SK-N-SH treated with all-trans-retinoic acid at 6 μM for 48 hours (cell line): Measurements from ENCODE around the gene SLC13A5.

Experiments used
- ATAC-seq: fragments of 200-7000 bp; cut with Tn5 transposase; 3 replicates; pipeline ENCODE4 v1.9.1; 2020; ENCODE audit warnings: mild to moderate bottlenecking, moderate library complexity
- ARNTL ChIP-seq: fragments of 450-650 bp; formaldehyde crosslinking; IDR thresholded peaks from 2 replicates; pipeline ENCODE4 v1.5.0; 2020; ENCODE audit warnings: low read depth, mild to moderate bottlenecking, moderate library complexity, borderline replicate concordance
- BACH2 ChIP-seq: fragments of 250-450 bp; sonication (Bioruptor Pico); IDR thresholded peaks from 2 replicates; pipeline ENCODE4 v1.9.0; 2021; ENCODE audit warnings: mild to moderate bottlenecking, borderline replicate concordance
- CSDC2 ChIP-seq: fragments of 250-450 bp; sonication (Bioruptor Pico); IDR thresholded peaks from 2 replicates; pipeline ENCODE4 v1.5.0; 2020; ENCODE audit warnings: mild to moderate bottlenecking, moderate library complexity
- ESRRG ChIP-seq: fragments of 250-450 bp; sonication (Bioruptor Pico); IDR thresholded peaks from 2 replicates; pipeline ENCODE4 v1.6.1; 2021; ENCODE audit warnings: mild to moderate bottlenecking
- GLIS3 ChIP-seq: fragments of 250-450 bp; sonication (Bioruptor Pico); IDR thresholded peaks from 2 replicates; pipeline ENCODE4 v1.5.0; 2020; ENCODE audit warnings: mild to moderate bottlenecking, moderate library complexity
- ISL1 ChIP-seq: fragments of 250-450 bp; sonication (Bioruptor Pico); IDR thresholded peaks from 2 replicates; pipeline ENCODE4 v2.1.2; 2022; ENCODE audit warnings: mild to moderate bottlenecking, moderate library complexity
- OSR1 ChIP-seq: fragments of 250-450 bp; sonication (Bioruptor Pico); IDR thresholded peaks from 2 replicates; pipeline ENCODE4 v1.8.0; 2022; ENCODE audit warnings: moderate library complexity, mild to moderate bottlenecking, inconsistent platforms
- PPARA ChIP-seq: fragments of 250-450 bp; sonication (Bioruptor Pico); IDR thresholded peaks from 2 replicates; pipeline ENCODE4 v1.5.0; 2020; ENCODE audit warnings: mild to moderate bottlenecking, borderline replicate concordance
- RARB ChIP-seq: fragments of 250-450 bp; sonication (Bioruptor Pico); IDR thresholded peaks from 2 replicates; pipeline ENCODE4 v1.8.0; 2021; ENCODE audit warnings: mild to moderate bottlenecking, moderate library complexity
- SNAI2 ChIP-seq: fragments of 250-450 bp; sonication (Bioruptor Pico); IDR thresholded peaks from 2 replicates; pipeline ENCODE4 v1.5.0; 2020; ENCODE audit warnings: mild to moderate bottlenecking, moderate library complexity
- TCF4 ChIP-seq: fragments of 250-450 bp; sonication (Bioruptor Pico); IDR thresholded peaks from 2 replicates; pipeline ENCODE4 v1.8.0; 2021; ENCODE audit warnings: mild to moderate bottlenecking, moderate library complexity, borderline replicate concordance
- TOX ChIP-seq: fragments of 250-450 bp; sonication (Bioruptor Pico); IDR thresholded peaks from 2 replicates; pipeline ENCODE4 v1.8.0; 2021; ENCODE audit warnings: mild to moderate bottlenecking, moderate library complexity, borderline replicate concordance
- ZC3H10 ChIP-seq: fragments of 250-450 bp; sonication (Bioruptor Pico); IDR thresholded peaks from 2 replicates; pipeline ENCODE4 v1.5.1; 2021; ENCODE audit warnings: mild to moderate bottlenecking, moderate library complexity
- ZFP3 ChIP-seq: fragments of 250-450 bp; sonication (Bioruptor Pico); IDR thresholded peaks from 2 replicates; pipeline ENCODE4 v1.5.0; 2020; ENCODE audit warnings: mild to moderate bottlenecking, moderate library complexity
- ZNF565 ChIP-seq: fragments of 450-650 bp; formaldehyde crosslinking; conservative IDR thresholded peaks from 2 replicates; pipeline ENCODE4 v1.5.0; 2020; ENCODE audit warnings: low read depth, mild to moderate bottlenecking, moderate library complexity
- ZNF70 ChIP-seq: fragments of 450-650 bp; formaldehyde crosslinking; IDR thresholded peaks from 2 replicates; pipeline ENCODE4 v1.5.0; 2020; ENCODE audit warnings: mild to moderate bottlenecking, moderate library complexity
- ZNF8 ChIP-seq: fragments of 450-650 bp; formaldehyde crosslinking; IDR thresholded peaks from 2 replicates; pipeline ENCODE4 v1.5.0; 2020; ENCODE audit warnings: mild to moderate bottlenecking, moderate library complexity
- TF ChIP-seq, protein P1 (sequence below): fragments of 250-450 bp; sonication (Bioruptor Pico); IDR thresholded peaks from 2 replicates; pipeline ENCODE4 v1.5.1; 2021; ENCODE audit warnings: mild to moderate bottlenecking, moderate library complexity
- TF ChIP-seq, protein P2 (sequence below): fragments of 250-450 bp; sonication (Bioruptor Pico); IDR thresholded peaks from 2 replicates; pipeline ENCODE4 v1.5.1; 2020; ENCODE audit warnings: low read depth, mild to moderate bottlenecking, moderate library complexity
- TF ChIP-seq, protein P3 (sequence below): fragments of 250-450 bp; sonication (Bioruptor Pico); IDR thresholded peaks from 2 replicates; pipeline ENCODE4 v1.8.0; 2020; ENCODE audit warnings: mild to moderate bottlenecking, moderate library complexity, borderline replicate concordance
- TF ChIP-seq, protein P4 (sequence below): fragments of 250-450 bp; sonication (Bioruptor Pico); IDR thresholded peaks from 2 replicates; pipeline ENCODE4 v1.8.0; 2021; ENCODE audit warnings: low read depth, mild to moderate bottlenecking, moderate library complexity, borderline replicate concordance
- TF ChIP-seq, protein P5 (sequence below): fragments of 250-450 bp; sonication (Bioruptor Pico); IDR thresholded peaks from 2 replicates; pipeline ENCODE4 v1.5.0; 2020; ENCODE audit warnings: mild to moderate bottlenecking, moderate library complexity

The SLC13A5 gene

DNA sequence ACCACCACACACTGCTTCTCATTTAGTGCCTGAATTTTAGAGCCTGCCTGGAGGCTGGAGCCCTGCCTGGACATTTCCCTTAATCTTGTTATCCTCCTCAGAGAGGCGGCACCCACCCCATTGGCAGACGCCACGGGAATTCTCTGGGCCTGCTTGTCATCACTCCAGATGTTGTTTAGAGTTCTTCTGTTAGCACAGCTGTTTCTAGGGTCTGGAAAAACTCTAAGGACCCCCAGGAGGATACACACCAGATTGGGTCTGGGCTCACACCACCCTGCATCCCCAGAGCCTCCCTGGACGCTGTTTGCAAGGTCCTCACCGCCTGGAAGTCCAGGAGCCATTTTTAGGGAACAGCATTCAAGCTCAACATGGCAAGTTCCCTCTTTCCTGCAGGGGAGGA lies 42.1 kb upstream of the SLC13A5 start:
- TF ChIP-seq RARB (CRISPR knock-in tag) (no peak), ZNF8 (no peak), TCF4 (no peak)
- TF ChIP-seq, protein P1, sequence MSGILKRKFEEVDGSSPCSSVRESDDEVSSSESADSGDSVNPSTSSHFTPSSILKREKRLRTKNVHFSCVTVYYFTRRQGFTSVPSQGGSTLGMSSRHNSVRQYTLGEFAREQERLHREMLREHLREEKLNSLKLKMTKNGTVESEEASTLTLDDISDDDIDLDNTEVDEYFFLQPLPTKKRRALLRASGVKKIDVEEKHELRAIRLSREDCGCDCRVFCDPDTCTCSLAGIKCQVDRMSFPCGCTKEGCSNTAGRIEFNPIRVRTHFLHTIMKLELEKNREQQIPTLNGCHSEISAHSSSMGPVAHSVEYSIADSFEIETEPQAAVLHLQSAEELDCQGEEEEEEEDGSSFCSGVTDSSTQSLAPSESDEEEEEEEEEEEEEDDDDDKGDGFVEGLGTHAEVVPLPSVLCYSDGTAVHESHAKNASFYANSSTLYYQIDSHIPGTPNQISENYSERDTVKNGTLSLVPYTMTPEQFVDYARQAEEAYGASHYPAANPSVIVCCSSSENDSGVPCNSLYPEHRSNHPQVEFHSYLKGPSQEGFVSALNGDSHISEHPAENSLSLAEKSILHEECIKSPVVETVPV (CRISPR knock-in tag), result no peak
- TF ChIP-seq, all 23 proteins: peak for 0

DNA sequence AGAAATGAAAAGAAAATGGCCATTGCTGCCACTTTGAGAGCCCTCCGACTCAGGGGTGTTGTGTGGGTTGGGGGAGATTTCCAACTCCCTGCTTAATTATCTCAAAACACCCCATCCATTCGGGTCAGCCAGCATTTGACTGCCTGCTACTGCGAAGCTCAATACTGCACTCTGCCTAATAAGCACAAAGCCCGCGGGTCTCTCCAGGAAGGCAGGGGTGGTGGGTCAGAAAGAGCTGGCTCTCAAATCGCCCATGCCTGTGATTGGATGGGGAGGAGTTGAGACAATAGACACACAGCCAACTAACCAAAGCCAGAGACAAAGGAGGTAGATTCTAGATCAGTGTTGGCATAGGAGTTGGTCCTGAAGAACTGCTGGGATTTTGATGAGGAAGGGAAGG lies 40.4 kb upstream of the SLC13A5 start:
- no peak for ATAC-seq
- TF ChIP-seq BACH2 (CRISPR knock-in tag), result no peak
- TF ChIP-seq ESRRG, result no peak
- TF ChIP-seq, protein P2, sequence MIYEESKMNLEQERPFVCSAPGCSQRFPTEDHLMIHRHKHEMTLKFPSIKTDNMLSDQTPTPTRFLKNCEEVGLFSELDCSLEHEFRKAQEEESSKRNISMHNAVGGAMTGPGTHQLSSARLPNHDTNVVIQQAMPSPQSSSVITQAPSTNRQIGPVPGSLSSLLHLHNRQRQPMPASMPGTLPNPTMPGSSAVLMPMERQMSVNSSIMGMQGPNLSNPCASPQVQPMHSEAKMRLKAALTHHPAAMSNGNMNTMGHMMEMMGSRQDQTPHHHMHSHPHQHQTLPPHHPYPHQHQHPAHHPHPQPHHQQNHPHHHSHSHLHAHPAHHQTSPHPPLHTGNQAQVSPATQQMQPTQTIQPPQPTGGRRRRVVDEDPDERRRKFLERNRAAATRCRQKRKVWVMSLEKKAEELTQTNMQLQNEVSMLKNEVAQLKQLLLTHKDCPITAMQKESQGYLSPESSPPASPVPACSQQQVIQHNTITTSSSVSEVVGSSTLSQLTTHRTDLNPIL (CRISPR knock-in tag), result no peak
- TF ChIP-seq ZC3H10 (CRISPR knock-in tag), result no peak
- no peak for TF ChIP-seq ZNF8
- TF ChIP-seq, protein P1 (CRISPR knock-in tag), result no peak
- TF ChIP-seq ZNF565, result no peak
- TF ChIP-seq, protein P3, sequence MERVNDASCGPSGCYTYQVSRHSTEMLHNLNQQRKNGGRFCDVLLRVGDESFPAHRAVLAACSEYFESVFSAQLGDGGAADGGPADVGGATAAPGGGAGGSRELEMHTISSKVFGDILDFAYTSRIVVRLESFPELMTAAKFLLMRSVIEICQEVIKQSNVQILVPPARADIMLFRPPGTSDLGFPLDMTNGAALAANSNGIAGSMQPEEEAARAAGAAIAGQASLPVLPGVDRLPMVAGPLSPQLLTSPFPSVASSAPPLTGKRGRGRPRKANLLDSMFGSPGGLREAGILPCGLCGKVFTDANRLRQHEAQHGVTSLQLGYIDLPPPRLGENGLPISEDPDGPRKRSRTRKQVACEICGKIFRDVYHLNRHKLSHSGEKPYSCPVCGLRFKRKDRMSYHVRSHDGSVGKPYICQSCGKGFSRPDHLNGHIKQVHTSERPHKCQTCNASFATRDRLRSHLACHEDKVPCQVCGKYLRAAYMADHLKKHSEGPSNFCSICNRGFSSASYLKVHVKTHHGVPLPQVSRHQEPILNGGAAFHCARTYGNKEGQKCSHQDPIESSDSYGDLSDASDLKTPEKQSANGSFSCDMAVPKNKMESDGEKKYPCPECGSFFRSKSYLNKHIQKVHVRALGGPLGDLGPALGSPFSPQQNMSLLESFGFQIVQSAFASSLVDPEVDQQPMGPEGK, result no peak
- TF ChIP-seq CSDC2 (CRISPR knock-in tag), result no peak
- TF ChIP-seq ZFP3 (CRISPR knock-in tag), result no peak
- TF ChIP-seq, protein P4, sequence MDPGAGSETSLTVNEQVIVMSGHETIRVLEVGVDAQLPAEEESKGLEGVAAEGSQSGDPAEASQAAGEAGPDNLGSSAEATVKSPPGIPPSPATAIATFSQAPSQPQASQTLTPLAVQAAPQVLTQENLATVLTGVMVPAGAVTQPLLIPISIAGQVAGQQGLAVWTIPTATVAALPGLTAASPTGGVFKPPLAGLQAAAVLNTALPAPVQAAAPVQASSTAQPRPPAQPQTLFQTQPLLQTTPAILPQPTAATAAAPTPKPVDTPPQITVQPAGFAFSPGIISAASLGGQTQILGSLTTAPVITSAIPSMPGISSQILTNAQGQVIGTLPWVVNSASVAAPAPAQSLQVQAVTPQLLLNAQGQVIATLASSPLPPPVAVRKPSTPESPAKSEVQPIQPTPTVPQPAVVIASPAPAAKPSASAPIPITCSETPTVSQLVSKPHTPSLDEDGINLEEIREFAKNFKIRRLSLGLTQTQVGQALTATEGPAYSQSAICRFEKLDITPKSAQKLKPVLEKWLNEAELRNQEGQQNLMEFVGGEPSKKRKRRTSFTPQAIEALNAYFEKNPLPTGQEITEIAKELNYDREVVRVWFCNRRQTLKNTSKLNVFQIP (CRISPR knock-in tag), result no peak
- no peak for TF ChIP-seq GLIS3 (CRISPR knock-in tag)
- TF ChIP-seq RARB (CRISPR knock-in tag), result no peak
- TF ChIP-seq ZNF70 (CRISPR knock-in tag), result no peak
- TF ChIP-seq SNAI2, result no peak
- no peak for TF ChIP-seq ISL1 (CRISPR knock-in tag)
- TF ChIP-seq TOX (CRISPR knock-in tag), result no peak
- no peak for TF ChIP-seq ARNTL (CRISPR knock-in tag)
- no peak for TF ChIP-seq OSR1 (CRISPR knock-in tag)
- TF ChIP-seq PPARA (CRISPR knock-in tag), result no peak
- TF ChIP-seq, all 23 proteins: peak for 0

More for the DNA sequence above, 42.1 kb upstream of the SLC13A5 start:
- ATAC-seq, result no peak

DNA sequence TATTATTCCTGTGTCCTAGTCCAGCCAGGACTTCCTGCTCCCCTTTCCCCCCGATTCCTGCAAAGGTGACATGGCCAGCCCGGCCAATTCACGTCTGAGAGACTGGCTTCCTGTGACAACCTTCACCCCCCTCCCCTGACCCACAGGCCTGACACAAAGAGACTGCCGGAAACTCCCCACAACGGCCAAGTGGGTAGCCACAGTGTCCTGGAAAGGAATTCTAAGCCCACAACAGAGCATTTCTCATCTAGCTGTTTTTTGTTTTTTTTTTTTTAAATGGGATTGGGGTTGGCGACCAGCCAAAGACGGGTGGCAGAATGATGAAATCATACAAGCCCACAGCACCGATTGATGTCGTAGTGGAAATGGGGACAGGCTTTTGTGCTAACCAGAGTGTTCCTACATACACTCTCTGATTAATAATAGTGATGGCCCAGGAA lies 39.9 kb upstream of the SLC13A5 start:
- peak; percentile 33; the same call in 2 of the 3 replicates for ATAC-seq
- TF ChIP-seq PPARA (CRISPR knock-in tag) (no peak), ZC3H10 (CRISPR knock-in tag) (no peak), ISL1 (CRISPR knock-in tag) (no peak), ARNTL (CRISPR knock-in tag) (no peak), RARB (CRISPR knock-in tag) (no peak), ESRRG (no peak), BACH2 (CRISPR knock-in tag) (no peak)
- TF ChIP-seq, protein P5, sequence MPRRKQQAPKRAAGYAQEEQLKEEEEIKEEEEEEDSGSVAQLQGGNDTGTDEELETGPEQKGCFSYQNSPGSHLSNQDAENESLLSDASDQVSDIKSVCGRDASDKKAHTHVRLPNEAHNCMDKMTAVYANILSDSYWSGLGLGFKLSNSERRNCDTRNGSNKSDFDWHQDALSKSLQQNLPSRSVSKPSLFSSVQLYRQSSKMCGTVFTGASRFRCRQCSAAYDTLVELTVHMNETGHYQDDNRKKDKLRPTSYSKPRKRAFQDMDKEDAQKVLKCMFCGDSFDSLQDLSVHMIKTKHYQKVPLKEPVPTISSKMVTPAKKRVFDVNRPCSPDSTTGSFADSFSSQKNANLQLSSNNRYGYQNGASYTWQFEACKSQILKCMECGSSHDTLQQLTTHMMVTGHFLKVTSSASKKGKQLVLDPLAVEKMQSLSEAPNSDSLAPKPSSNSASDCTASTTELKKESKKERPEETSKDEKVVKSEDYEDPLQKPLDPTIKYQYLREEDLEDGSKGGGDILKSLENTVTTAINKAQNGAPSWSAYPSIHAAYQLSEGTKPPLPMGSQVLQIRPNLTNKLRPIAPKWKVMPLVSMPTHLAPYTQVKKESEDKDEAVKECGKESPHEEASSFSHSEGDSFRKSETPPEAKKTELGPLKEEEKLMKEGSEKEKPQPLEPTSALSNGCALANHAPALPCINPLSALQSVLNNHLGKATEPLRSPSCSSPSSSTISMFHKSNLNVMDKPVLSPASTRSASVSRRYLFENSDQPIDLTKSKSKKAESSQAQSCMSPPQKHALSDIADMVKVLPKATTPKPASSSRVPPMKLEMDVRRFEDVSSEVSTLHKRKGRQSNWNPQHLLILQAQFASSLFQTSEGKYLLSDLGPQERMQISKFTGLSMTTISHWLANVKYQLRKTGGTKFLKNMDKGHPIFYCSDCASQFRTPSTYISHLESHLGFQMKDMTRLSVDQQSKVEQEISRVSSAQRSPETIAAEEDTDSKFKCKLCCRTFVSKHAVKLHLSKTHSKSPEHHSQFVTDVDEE (CRISPR knock-in tag), result no peak
- TF ChIP-seq, protein P3, result no peak
